HG03469 (cell line): ENCODE data around the gene OR10V1.

Experiments
- ATAC-seq: cut with Tn5 transposase; IDR thresholded peaks from one replicate; pipeline ENCODE4 v1.9.1; 2021; ENCODE audit warnings: mild to moderate bottlenecking, moderate library complexity, moderate number of reproducible peaks; ENCODE audit not compliant: unreplicated experiment

OR10V1 gene

GRCh38 chr11:59668950-59669610 lies 44.6 kb downstream of the OR10V1 start, which contains the start of gene PATL1:
PATL1 (minus strand) TSS chr11:59669037; CDS start chr11:59668895, 142 bp downstream.
- ATAC-seq, result peak; percentile 89

DNA sequence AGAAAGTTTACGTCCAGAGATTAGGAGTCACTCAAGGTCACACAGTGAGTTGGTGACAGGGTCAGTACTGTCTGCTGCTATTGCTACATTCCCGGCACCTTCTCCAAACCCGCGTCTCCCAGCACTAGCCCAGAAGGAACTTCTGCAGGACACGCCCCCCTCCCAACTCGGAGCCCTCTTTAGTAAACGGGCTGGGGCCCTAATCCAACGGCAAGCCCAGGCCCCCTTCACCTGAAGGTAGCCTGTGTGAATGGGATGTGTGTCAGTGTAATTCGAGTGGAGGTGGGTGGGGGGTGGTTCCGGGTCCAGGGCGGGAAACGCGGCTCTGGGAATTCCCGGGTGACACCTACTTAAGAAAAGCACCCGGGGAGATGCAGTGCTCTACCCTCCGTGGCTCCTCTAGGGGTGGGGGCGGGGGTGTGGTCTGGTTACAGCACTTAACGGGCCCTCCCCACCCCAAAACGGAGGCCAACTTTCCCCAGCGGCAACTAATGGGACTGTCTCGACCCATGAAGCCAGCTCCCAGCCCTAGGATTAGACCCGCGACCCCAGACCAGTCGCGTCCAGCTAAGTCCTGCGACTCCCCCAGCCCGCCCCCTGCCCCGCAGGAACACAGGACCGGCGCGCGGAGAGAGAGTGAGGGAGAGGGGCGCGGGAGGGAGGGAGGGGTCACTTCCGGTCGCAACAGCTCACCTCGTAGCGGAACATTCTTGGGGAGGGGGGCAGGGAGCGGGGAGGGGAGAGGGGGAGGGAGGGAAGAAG lies 45.3 kb downstream of the OR10V1 start:
- no peak for ATAC-seq

- no peak for ATAC-seq
These were observed 45.8 kb downstream of the OR10V1 start for GRCh38 chr11:59667812-59668187.

DNA sequence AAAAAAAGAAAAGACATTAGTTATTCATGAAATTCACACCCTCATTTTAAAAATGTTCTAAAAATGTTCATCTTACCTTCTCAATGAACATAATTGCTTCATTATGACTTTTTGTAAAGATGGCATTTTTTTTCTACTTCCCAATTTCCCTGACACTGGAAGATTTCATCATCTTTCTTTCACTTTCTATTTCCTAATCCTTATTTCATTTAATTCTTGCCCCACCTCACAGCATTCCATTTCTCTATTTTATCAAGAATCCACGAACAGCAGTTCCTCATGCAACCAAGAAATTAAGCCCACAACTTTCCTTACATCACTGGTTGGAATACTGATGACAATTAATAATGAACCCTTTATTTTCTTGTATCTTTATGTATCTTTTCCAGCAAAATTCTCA lies 46.7 kb downstream of the OR10V1 start:
- ATAC-seq, result no peak
